K562 (cell line): ENCODE results near the gene FEM1B. TPM values are rescaled to one million over a fixed set of nuclear protein-coding genes. Genes with fewer than 3 reads are reported as not detected.

Source experiments
- ATAC-seq: fragments of 200-7000 bp; cut with Tn5 transposase; 3 replicates; pipeline ENCODE4 v1.9.1; 2020; ENCODE audit warnings: moderate library complexity
- BruUV-seq: library from RNA; stranded (reverse); fragments of 400-500 nt; replicated peaks from 2 replicates; lab custom pipeline; 2021; lab: Mats Ljungman, UMichigan
- CTCF ChIA-PET: fragments of 300-600 bp; formaldehyde crosslinking; extraction: SDS; loops from one replicate; lab custom pipeline; 2021; ENCODE audit warnings: low intra/inter-chr PET ratio; lab: Yijun Ruan, JAX
- POLR2A ChIA-PET: fragments of 300-600, 350-650 bp; sonication (Branson Sonifier 250); formaldehyde crosslinking; extraction: SDS; loops from one replicate; lab custom pipeline; 2021; ENCODE audit warnings: antibody characterized with exemption, inconsistent platforms; lab: Yijun Ruan, JAX
- DNase-seq, 4 experiments: peaks; one replicate each; pipeline versions ENCODE4 v3.0.0 to v3.0.0-alpha.2; 2011 to 2018; ENCODE audit warnings: low spot score in 3 of 4, mixed read lengths in 3 of 4; ENCODE audit errors: extremely low read depth in 1 of 4
- FAIRE-seq: peaks from 2 replicates; lab custom pipeline; 2011; peaks lifted over from hg19 to GRCh38; lab: Jason Lieb, UNC
- H2AFZ ChIP-seq: 2 replicates; pipeline ENCODE4 v1.6.0; 2011; ENCODE audit warnings: low read depth, low read length, control low read depth, inconsistent platforms
- H3K27ac ChIP-seq: fragments of 200-600 bp; 3 replicates; pipeline ENCODE4 v1.8.0; 2011; ENCODE audit warnings: low read depth, mild to moderate bottlenecking, control low read depth, inconsistent platforms, low read length, moderate library complexity, mixed read lengths; ENCODE audit errors: extremely low read depth
- H3K27me3 ChIP-seq, 2 experiments: fragments of 300-600 bp in 1 of 2; 2 replicates in 1 of 2; 3 replicates in 1 of 2; pipeline versions ENCODE4 v1.6.0 to v1.8.0; 2011; ENCODE audit warnings: inconsistent platforms in 2 of 2, low read length in 2 of 2, mild to moderate bottlenecking in 1 of 2, mixed read lengths in 1 of 2, moderate library complexity in 1 of 2; ENCODE audit not compliant: control insufficient read depth in 2 of 2, insufficient read depth in 2 of 2
- H3K36me3 ChIP-seq: fragments of 300-600 bp; 3 replicates; pipeline ENCODE4 v1.8.0; 2011; ENCODE audit warnings: mild to moderate bottlenecking, low read length, inconsistent platforms; ENCODE audit not compliant: control insufficient read depth, insufficient read depth
- H3K4me1 ChIP-seq, 2 experiments: fragments of 200-600 bp in 1 of 2; replicated peaks in 1 of 2; 2 replicates in 1 of 2; 3 replicates in 1 of 2; pipeline versions ENCODE4 v1.5.1 to v1.8.0; 2011; ENCODE audit warnings: inconsistent platforms in 2 of 2, low read length in 2 of 2, mild to moderate bottlenecking in 1 of 2, mixed read lengths in 1 of 2, moderate library complexity in 1 of 2; ENCODE audit not compliant: control insufficient read depth in 2 of 2, insufficient read depth in 2 of 2
- H3K4me2 ChIP-seq: 2 replicates; pipeline ENCODE4 v1.6.1; 2011; ENCODE audit warnings: low read length, control low read depth, inconsistent platforms, mixed read lengths; ENCODE audit not compliant: insufficient read depth
- H3K4me3 ChIP-seq: fragments of 200-600 bp; sonication (generic), shearing (Covaris generic); 2 replicates; pipeline ENCODE4 v1.5.1; 2016; ENCODE audit warnings: control low read depth, inconsistent platforms
- H3K79me2 ChIP-seq: fragments of 200-600 bp; 3 replicates; pipeline ENCODE4 v1.8.0; 2011; ENCODE audit warnings: low read length, inconsistent platforms; ENCODE audit not compliant: control insufficient read depth, insufficient read depth
- H3K9ac ChIP-seq, 2 experiments: 2 replicates each; pipeline versions ENCODE4 v1.6.0 to v1.6.1; 2011; ENCODE audit warnings: low read depth in 2 of 2, low read length in 2 of 2, control low read depth in 1 of 2, inconsistent platforms in 1 of 2, mild to moderate bottlenecking in 1 of 2, mixed read lengths in 1 of 2; ENCODE audit not compliant: insufficient read depth in 1 of 2
- H3K9me1 ChIP-seq: one replicate; pipeline ENCODE4 v1.6.0; 2011; ENCODE audit warnings: inconsistent platforms, mild to moderate bottlenecking, low read length, moderate library complexity; ENCODE audit not compliant: control insufficient read depth, insufficient read depth
- H3K9me3 ChIP-seq: replicated peaks from 2 replicates; pipeline ENCODE4 v1.5.1; 2011; ENCODE audit warnings: low read depth, low read length, inconsistent platforms; ENCODE audit not compliant: control insufficient read depth, insufficient read depth
- H4K20me1 ChIP-seq: replicated peaks from 2 replicates; pipeline ENCODE4 v1.6.1; 2011; ENCODE audit warnings: low read length, inconsistent platforms, mixed read lengths; ENCODE audit not compliant: control insufficient read depth, insufficient read depth
- CBX2 ChIP-seq: fragments of 200-600 bp; sonication (generic); IDR thresholded peaks from one replicate; pipeline ENCODE4 v1.6.1; 2012; ENCODE audit warnings: mild to moderate bottlenecking, low read length, inconsistent platforms; ENCODE audit not compliant: insufficient read depth, poor library complexity, severe bottlenecking
- ILF3 ChIP-seq: fragments of 450-650 bp; IDR thresholded peaks from 2 replicates; pipeline ENCODE4 v1.6.1; 2018; ENCODE audit warnings: antibody characterized with exemption, mild to moderate bottlenecking, moderate library complexity, borderline replicate concordance
- MXI1 ChIP-seq: IDR thresholded peaks from 2 replicates; pipeline ENCODE4 v1.6.1; 2011; ENCODE audit warnings: low read depth, mild to moderate bottlenecking, improper control_type of control experiment, low read length
- PML ChIP-seq: IDR thresholded peaks from 2 replicates; pipeline ENCODE4 v1.6.1; 2012; ENCODE audit warnings: low read length, inconsistent platforms
- RFX1 ChIP-seq: fragments of 450-650 bp; IDR thresholded peaks from 2 replicates; pipeline ENCODE4 v1.6.1; 2016; ENCODE audit warnings: mild to moderate bottlenecking, moderate library complexity
- ZNF79 ChIP-seq: fragments of 250-450 bp; sonication (Bioruptor Pico); IDR thresholded peaks from 2 replicates; pipeline ENCODE4 v1.4.0; 2020; ENCODE audit warnings: low read depth, mild to moderate bottlenecking, moderate library complexity
- WGBS: fragments of 100-300 bp; shearing (Covaris generic); methylation state at CpG from one replicate; pipeline ENCODE4 v1.1.6; 2016; ENCODE audit warnings: low coverage, mixed read lengths; ENCODE audit not compliant: insufficient coverage; ENCODE audit errors: missing lambda C conversion rate; 5-methylcytosine and 5-hydroxymethylcytosine counted together
- in situ Hi-C: fragments of 300-500 bp; cut with MboI; formaldehyde crosslinking; loops from 4 replicates; pipeline ENCODE4 v1.15.0; 2018; ENCODE audit warnings: inconsistent platforms, mixed read lengths
- intact Hi-C: fragments of 100-400 bp; cut with micrococcal nuclease; formaldehyde crosslinking; loops from 2 replicates; pipeline ENCODE4 v1.14.2; 2022
- polyA plus RNA-seq, 8 experiments: library from polyadenylated mRNA; depleted of rRNA in 4 of 8; stranded (reverse) in 5 of 8; unstranded in 3 of 8; fragments of >200 nt; fragmentation: Nextera tagmentation in 2 of 8; fragmentation: Illumina TruSeq in 1 of 8; extraction: Ambion mirVana in 2 of 8; extraction: Trizol in 1 of 8; gene quantifications; 2 replicates each; pipeline versions ENCODE4 v1.2.1 to v1.2.3, GENCODE V29; 2011 to 2014; ENCODE audit warnings: inconsistent platforms in 1 of 8, missing spikeins in 1 of 8
- total RNA-seq, 7 experiments: library from RNA; depleted of rRNA in 6 of 7; stranded (reverse); fragments of >200 nt in 6 of 7; fragmentation: Illumina TruSeq in 2 of 7; extraction: Trizol in 2 of 7; gene quantifications; 2 replicates each; pipeline versions ENCODE4 v1.2.1 to v1.2.3, GENCODE V29; 2011 to 2021; ENCODE audit warnings: low replicate concordance in 1 of 7
- TF ChIP-seq, protein P1 (sequence below): fragments of 200-800 bp; sonication (Bioruptor generic); IDR thresholded peaks from 2 replicates; pipeline ENCODE4 v1.6.1; 2017; ENCODE audit warnings: missing genetic modification characterization, missing compliant biosample characterization
- TF ChIP-seq, protein P2 (sequence below): fragments of 150-350 bp; IDR thresholded peaks from 2 replicates; pipeline ENCODE4 v1.6.1; 2014; ENCODE audit warnings: low read depth, mild to moderate bottlenecking, low read length, borderline replicate concordance

Gene FEM1B
- total and polyA plus RNA-seq, 9 of the 15 experiments (the other 6 are each of a cell fraction or from before 2014, with no cell fraction given) = 5.9 to 61.6 (median 20.1) TPM

DNA sequence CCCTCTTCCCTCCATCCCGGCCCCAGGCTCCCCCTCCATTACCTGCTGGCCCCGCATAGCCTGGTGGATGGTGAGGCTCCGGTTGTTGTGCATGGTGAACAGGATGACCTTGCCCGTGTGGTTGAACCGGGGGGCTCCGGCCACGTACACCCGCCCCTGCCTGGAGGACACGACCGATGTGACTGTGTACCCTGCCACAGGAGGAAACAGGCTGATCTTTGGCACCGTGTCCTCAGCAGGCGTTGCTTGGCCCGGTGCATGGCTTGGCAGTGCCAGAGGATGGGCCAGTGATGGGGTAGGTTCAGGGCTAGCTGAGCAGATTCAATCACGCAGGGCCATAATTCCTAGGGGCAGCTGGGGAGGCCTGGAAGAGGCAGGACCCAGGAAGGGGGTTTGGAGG lies 58.1 kb downstream of the FEM1B start:
- H3K27me3 ChIP-seq = peaks cover 34 to 85% of the 10 kb centered on the region in 2 experiments
- TF ChIP-seq PML (no peak), RFX1 (no peak), MXI1 (no peak), ZNF79 (no peak), CBX2 (no peak), ILF3 (no peak)
- TF ChIP-seq, protein P1, sequence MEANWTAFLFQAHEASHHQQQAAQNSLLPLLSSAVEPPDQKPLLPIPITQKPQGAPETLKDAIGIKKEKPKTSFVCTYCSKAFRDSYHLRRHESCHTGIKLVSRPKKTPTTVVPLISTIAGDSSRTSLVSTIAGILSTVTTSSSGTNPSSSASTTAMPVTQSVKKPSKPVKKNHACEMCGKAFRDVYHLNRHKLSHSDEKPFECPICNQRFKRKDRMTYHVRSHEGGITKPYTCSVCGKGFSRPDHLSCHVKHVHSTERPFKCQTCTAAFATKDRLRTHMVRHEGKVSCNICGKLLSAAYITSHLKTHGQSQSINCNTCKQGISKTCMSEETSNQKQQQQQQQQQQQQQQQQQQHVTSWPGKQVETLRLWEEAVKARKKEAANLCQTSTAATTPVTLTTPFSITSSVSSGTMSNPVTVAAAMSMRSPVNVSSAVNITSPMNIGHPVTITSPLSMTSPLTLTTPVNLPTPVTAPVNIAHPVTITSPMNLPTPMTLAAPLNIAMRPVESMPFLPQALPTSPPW = no peak
- TF ChIP-seq, protein P2, sequence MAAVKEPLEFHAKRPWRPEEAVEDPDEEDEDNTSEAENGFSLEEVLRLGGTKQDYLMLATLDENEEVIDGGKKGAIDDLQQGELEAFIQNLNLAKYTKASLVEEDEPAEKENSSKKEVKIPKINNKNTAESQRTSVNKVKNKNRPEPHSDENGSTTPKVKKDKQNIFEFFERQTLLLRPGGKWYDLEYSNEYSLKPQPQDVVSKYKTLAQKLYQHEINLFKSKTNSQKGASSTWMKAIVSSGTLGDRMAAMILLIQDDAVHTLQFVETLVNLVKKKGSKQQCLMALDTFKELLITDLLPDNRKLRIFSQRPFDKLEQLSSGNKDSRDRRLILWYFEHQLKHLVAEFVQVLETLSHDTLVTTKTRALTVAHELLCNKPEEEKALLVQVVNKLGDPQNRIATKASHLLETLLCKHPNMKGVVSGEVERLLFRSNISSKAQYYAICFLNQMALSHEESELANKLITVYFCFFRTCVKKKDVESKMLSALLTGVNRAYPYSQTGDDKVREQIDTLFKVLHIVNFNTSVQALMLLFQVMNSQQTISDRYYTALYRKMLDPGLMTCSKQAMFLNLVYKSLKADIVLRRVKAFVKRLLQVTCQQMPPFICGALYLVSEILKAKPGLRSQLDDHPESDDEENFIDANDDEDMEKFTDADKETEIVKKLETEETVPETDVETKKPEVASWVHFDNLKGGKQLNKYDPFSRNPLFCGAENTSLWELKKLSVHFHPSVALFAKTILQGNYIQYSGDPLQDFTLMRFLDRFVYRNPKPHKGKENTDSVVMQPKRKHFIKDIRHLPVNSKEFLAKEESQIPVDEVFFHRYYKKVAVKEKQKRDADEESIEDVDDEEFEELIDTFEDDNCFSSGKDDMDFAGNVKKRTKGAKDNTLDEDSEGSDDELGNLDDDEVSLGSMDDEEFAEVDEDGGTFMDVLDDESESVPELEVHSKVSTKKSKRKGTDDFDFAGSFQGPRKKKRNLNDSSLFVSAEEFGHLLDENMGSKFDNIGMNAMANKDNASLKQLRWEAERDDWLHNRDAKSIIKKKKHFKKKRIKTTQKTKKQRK = no peak
- H3K27ac ChIP-seq = no peak overlapping the region
- 0% methylated on average over 12 of the region's 14 CpGs for WGBS
- no peaks in the 10 kb centered on the region; a peak in 1 of 5 replicates for H3K4me1 ChIP-seq
- no peak overlapping the region for H3K9ac ChIP-seq
- ChIA-PET CTCF (no interaction called here), POLR2A (no interaction called here)
- no peak overlapping the region for H3K4me2 ChIP-seq
- FAIRE-seq (no peak), ATAC-seq (no peak), DNase-seq (no peak)
- intact Hi-C loops = no loop called here
- H4K20me1 ChIP-seq = peaks cover 2% of the 10 kb centered on the region; the same call in 1 of the 2 replicates
- H3K9me3 ChIP-seq = no peaks in the 10 kb centered on the region
- in situ Hi-C loops = no loop called here
- no peaks in the 10 kb centered on the region for H3K9me1 ChIP-seq
- no TSS peak for BruUV-seq
- no peak overlapping the region for H3K4me3 ChIP-seq
- no peak overlapping the region for H2AFZ ChIP-seq
- H3K36me3 ChIP-seq = no peaks in the 10 kb centered on the region
- no peaks in the 10 kb centered on the region for H3K79me2 ChIP-seq
